SK-N-SH treated with all-trans-retinoic acid at 6 μM for 48 hours (cell line): Measurements from ENCODE around the gene EHD4.

Source experiments
- ATAC-seq: fragments of 200-7000 bp; cut with Tn5 transposase; 3 replicates; pipeline ENCODE4 v1.9.1; 2020; ENCODE audit warnings: mild to moderate bottlenecking, moderate library complexity
- BACH2 ChIP-seq: fragments of 250-450 bp; sonication (Bioruptor Pico); IDR thresholded peaks from 2 replicates; pipeline ENCODE4 v1.9.0; 2021; ENCODE audit warnings: mild to moderate bottlenecking, borderline replicate concordance
- CSDC2 ChIP-seq: fragments of 250-450 bp; sonication (Bioruptor Pico); IDR thresholded peaks from 2 replicates; pipeline ENCODE4 v1.5.0; 2020; ENCODE audit warnings: mild to moderate bottlenecking, moderate library complexity
- ESRRG ChIP-seq: fragments of 250-450 bp; sonication (Bioruptor Pico); IDR thresholded peaks from 2 replicates; pipeline ENCODE4 v1.6.1; 2021; ENCODE audit warnings: mild to moderate bottlenecking
- GLIS3 ChIP-seq: fragments of 250-450 bp; sonication (Bioruptor Pico); IDR thresholded peaks from 2 replicates; pipeline ENCODE4 v1.5.0; 2020; ENCODE audit warnings: mild to moderate bottlenecking, moderate library complexity
- ISL1 ChIP-seq: fragments of 250-450 bp; sonication (Bioruptor Pico); IDR thresholded peaks from 2 replicates; pipeline ENCODE4 v2.1.2; 2022; ENCODE audit warnings: mild to moderate bottlenecking, moderate library complexity
- OSR1 ChIP-seq: fragments of 250-450 bp; sonication (Bioruptor Pico); IDR thresholded peaks from 2 replicates; pipeline ENCODE4 v1.8.0; 2022; ENCODE audit warnings: moderate library complexity, mild to moderate bottlenecking, inconsistent platforms
- PPARA ChIP-seq: fragments of 250-450 bp; sonication (Bioruptor Pico); IDR thresholded peaks from 2 replicates; pipeline ENCODE4 v1.5.0; 2020; ENCODE audit warnings: mild to moderate bottlenecking, borderline replicate concordance
- SNAI2 ChIP-seq: fragments of 250-450 bp; sonication (Bioruptor Pico); IDR thresholded peaks from 2 replicates; pipeline ENCODE4 v1.5.0; 2020; ENCODE audit warnings: mild to moderate bottlenecking, moderate library complexity
- TCF4 ChIP-seq: fragments of 250-450 bp; sonication (Bioruptor Pico); IDR thresholded peaks from 2 replicates; pipeline ENCODE4 v1.8.0; 2021; ENCODE audit warnings: mild to moderate bottlenecking, moderate library complexity, borderline replicate concordance
- TOX ChIP-seq: fragments of 250-450 bp; sonication (Bioruptor Pico); IDR thresholded peaks from 2 replicates; pipeline ENCODE4 v1.8.0; 2021; ENCODE audit warnings: mild to moderate bottlenecking, moderate library complexity, borderline replicate concordance
- ZC3H10 ChIP-seq: fragments of 250-450 bp; sonication (Bioruptor Pico); IDR thresholded peaks from 2 replicates; pipeline ENCODE4 v1.5.1; 2021; ENCODE audit warnings: mild to moderate bottlenecking, moderate library complexity
- ZFP3 ChIP-seq: fragments of 250-450 bp; sonication (Bioruptor Pico); IDR thresholded peaks from 2 replicates; pipeline ENCODE4 v1.5.0; 2020; ENCODE audit warnings: mild to moderate bottlenecking, moderate library complexity
- ZFP30 ChIP-seq: fragments of 450-650 bp; formaldehyde crosslinking; IDR thresholded peaks from 2 replicates; pipeline ENCODE4 v1.5.0; 2022; ENCODE audit warnings: mild to moderate bottlenecking, moderate library complexity
- ZNF565 ChIP-seq: fragments of 450-650 bp; formaldehyde crosslinking; conservative IDR thresholded peaks from 2 replicates; pipeline ENCODE4 v1.5.0; 2020; ENCODE audit warnings: low read depth, mild to moderate bottlenecking, moderate library complexity
- ZNF70 ChIP-seq: fragments of 450-650 bp; formaldehyde crosslinking; IDR thresholded peaks from 2 replicates; pipeline ENCODE4 v1.5.0; 2020; ENCODE audit warnings: mild to moderate bottlenecking, moderate library complexity
- ZNF8 ChIP-seq: fragments of 450-650 bp; formaldehyde crosslinking; IDR thresholded peaks from 2 replicates; pipeline ENCODE4 v1.5.0; 2020; ENCODE audit warnings: mild to moderate bottlenecking, moderate library complexity
- TF ChIP-seq, protein P1 (sequence below): fragments of 250-450 bp; sonication (Bioruptor Pico); IDR thresholded peaks from 2 replicates; pipeline ENCODE4 v1.8.0; 2021; ENCODE audit warnings: low read depth, mild to moderate bottlenecking, moderate library complexity, borderline replicate concordance
- TF ChIP-seq, protein P2 (sequence below): fragments of 250-450 bp; sonication (Bioruptor Pico); IDR thresholded peaks from 2 replicates; pipeline ENCODE4 v1.8.0; 2020; ENCODE audit warnings: mild to moderate bottlenecking, moderate library complexity, borderline replicate concordance
- TF ChIP-seq, protein P3 (sequence below): fragments of 250-450 bp; sonication (Bioruptor Pico); IDR thresholded peaks from 2 replicates; pipeline ENCODE4 v1.5.1; 2020; ENCODE audit warnings: low read depth, mild to moderate bottlenecking, moderate library complexity
- TF ChIP-seq, protein P4 (sequence below): fragments of 250-450 bp; sonication (Bioruptor Pico); IDR thresholded peaks from 2 replicates; pipeline ENCODE4 v1.5.1; 2021; ENCODE audit warnings: mild to moderate bottlenecking, moderate library complexity

Gene EHD4

DNA sequence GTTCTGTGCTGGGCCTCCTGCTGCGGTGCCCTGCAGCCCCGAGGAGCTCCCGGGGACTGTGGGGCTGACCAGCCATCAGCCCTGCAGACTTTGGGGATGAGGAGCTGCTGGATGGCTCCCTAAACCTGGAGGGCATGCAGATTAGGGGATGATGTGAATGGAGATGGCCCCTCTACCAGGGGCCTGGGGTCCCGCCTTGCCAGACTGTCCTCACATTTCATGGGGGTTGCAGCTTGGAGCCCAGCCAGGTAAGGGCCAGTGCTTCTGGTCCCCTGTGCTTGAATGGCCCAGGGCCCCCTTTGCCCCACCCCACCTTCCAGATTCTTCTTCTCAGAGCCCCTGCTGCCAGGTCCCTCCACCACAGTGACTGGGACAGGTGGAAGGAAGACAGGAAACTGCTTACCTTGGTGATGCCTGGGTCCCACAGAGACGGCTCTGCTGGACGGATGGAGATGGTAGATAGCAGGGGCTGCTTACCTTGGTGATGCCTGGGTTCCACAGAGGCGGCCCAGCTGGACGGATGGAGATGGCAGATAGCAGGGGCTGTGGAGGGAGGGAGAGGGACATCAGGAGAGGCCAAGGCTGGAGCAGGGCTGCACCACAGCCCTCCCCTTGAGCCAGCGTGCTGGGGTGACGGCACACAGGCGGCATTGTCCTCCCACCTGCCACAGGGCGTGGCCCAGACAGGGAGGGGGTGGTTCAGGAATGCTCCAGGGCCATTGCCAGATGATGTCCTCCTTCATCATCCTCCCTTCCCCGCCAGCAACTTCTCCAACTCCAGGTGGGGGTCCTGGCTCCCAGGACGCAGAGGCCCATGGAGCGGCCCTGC is 78.7 kb downstream of the EHD4 start, which contains the start of gene SPTBN5:
TSS of gene SPTBN5 (minus strand) at position 632 of the 829 bp plus-strand sequence. CDS start at position 76, 556 bp downstream.
- TF ChIP-seq ESRRG (CRISPR knock-in tag) (no peak), ZFP3 (no peak), ZFP30 (CRISPR knock-in tag) (no peak), TOX (CRISPR knock-in tag) (no peak), ZNF70 (no peak), BACH2 (CRISPR knock-in tag) (no peak), ZC3H10 (CRISPR knock-in tag) (no peak), SNAI2 (CRISPR knock-in tag) (no peak), ISL1 (CRISPR knock-in tag) (no peak), OSR1 (CRISPR knock-in tag) (no peak), ZNF565 (no peak), PPARA (CRISPR knock-in tag) (no peak), TCF4 (CRISPR knock-in tag) (no peak), CSDC2 (CRISPR knock-in tag) (no peak), ZNF8 (no peak), GLIS3 (CRISPR knock-in tag) (no peak)
- TF ChIP-seq, protein P1, sequence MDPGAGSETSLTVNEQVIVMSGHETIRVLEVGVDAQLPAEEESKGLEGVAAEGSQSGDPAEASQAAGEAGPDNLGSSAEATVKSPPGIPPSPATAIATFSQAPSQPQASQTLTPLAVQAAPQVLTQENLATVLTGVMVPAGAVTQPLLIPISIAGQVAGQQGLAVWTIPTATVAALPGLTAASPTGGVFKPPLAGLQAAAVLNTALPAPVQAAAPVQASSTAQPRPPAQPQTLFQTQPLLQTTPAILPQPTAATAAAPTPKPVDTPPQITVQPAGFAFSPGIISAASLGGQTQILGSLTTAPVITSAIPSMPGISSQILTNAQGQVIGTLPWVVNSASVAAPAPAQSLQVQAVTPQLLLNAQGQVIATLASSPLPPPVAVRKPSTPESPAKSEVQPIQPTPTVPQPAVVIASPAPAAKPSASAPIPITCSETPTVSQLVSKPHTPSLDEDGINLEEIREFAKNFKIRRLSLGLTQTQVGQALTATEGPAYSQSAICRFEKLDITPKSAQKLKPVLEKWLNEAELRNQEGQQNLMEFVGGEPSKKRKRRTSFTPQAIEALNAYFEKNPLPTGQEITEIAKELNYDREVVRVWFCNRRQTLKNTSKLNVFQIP (CRISPR knock-in tag), result no peak
- TF ChIP-seq, protein P2, sequence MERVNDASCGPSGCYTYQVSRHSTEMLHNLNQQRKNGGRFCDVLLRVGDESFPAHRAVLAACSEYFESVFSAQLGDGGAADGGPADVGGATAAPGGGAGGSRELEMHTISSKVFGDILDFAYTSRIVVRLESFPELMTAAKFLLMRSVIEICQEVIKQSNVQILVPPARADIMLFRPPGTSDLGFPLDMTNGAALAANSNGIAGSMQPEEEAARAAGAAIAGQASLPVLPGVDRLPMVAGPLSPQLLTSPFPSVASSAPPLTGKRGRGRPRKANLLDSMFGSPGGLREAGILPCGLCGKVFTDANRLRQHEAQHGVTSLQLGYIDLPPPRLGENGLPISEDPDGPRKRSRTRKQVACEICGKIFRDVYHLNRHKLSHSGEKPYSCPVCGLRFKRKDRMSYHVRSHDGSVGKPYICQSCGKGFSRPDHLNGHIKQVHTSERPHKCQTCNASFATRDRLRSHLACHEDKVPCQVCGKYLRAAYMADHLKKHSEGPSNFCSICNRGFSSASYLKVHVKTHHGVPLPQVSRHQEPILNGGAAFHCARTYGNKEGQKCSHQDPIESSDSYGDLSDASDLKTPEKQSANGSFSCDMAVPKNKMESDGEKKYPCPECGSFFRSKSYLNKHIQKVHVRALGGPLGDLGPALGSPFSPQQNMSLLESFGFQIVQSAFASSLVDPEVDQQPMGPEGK, result no peak
- TF ChIP-seq, protein P3, sequence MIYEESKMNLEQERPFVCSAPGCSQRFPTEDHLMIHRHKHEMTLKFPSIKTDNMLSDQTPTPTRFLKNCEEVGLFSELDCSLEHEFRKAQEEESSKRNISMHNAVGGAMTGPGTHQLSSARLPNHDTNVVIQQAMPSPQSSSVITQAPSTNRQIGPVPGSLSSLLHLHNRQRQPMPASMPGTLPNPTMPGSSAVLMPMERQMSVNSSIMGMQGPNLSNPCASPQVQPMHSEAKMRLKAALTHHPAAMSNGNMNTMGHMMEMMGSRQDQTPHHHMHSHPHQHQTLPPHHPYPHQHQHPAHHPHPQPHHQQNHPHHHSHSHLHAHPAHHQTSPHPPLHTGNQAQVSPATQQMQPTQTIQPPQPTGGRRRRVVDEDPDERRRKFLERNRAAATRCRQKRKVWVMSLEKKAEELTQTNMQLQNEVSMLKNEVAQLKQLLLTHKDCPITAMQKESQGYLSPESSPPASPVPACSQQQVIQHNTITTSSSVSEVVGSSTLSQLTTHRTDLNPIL (CRISPR knock-in tag), result no peak
- TF ChIP-seq, protein P4, sequence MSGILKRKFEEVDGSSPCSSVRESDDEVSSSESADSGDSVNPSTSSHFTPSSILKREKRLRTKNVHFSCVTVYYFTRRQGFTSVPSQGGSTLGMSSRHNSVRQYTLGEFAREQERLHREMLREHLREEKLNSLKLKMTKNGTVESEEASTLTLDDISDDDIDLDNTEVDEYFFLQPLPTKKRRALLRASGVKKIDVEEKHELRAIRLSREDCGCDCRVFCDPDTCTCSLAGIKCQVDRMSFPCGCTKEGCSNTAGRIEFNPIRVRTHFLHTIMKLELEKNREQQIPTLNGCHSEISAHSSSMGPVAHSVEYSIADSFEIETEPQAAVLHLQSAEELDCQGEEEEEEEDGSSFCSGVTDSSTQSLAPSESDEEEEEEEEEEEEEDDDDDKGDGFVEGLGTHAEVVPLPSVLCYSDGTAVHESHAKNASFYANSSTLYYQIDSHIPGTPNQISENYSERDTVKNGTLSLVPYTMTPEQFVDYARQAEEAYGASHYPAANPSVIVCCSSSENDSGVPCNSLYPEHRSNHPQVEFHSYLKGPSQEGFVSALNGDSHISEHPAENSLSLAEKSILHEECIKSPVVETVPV (CRISPR knock-in tag), result no peak
- ATAC-seq, result no peak

GRCh38 chr15:41892621-41893421 is 79.5 kb downstream of the EHD4 start:
- TF ChIP-seq TOX (CRISPR knock-in tag), result no peak
- TF ChIP-seq, protein P2, result no peak
- ATAC-seq, result no peak

DNA sequence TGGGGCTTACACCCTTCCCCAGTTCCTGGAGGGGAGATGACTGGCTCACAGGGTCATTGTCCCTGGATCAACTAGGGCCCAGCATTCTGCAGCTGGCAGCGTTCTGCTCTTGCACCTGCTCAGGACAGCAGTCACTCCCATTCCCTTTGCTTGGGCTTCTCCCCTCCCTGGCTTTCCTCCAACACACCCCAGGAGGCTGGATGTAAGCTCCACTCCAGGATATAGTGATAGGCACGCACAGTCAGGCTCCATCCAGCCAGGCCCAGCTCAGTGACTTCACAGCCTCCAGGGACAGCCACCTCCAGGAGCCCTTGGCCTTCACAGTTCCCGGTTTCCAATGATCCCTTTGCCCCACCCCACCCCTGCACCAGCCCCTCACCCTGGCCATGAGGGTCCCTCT is 80.4 kb downstream of the EHD4 start:
- TF ChIP-seq OSR1 (CRISPR knock-in tag), result no peak
- TF ChIP-seq, protein P3 (CRISPR knock-in tag), result no peak
- TF ChIP-seq ISL1 (CRISPR knock-in tag), result no peak
- no peak for TF ChIP-seq ZFP30 (CRISPR knock-in tag)
- no peak for TF ChIP-seq SNAI2 (CRISPR knock-in tag)
- no peak for TF ChIP-seq ZNF8
- TF ChIP-seq ZNF70, result no peak
- TF ChIP-seq TCF4 (CRISPR knock-in tag), result no peak
- TF ChIP-seq ZC3H10 (CRISPR knock-in tag), result no peak
- no peak for TF ChIP-seq ESRRG (CRISPR knock-in tag)
- no peak for TF ChIP-seq ZNF565
- TF ChIP-seq, protein P4 (CRISPR knock-in tag), result no peak
- no peak for TF ChIP-seq GLIS3 (CRISPR knock-in tag)
- no peak for TF ChIP-seq ZFP3
- ATAC-seq, result no peak
